8988T (cell line): ENCODE results near the gene TTC28.
"Not testable (repeated sequence)": the region's sequence is repeated elsewhere in the genome, so short reads cannot be mapped to it uniquely, and the experiment has no call there.

Source experiments
- DNase-seq: peaks from one replicate; pipeline ENCODE4 v3.0.0; 2011

The TTC28 gene

DNA sequence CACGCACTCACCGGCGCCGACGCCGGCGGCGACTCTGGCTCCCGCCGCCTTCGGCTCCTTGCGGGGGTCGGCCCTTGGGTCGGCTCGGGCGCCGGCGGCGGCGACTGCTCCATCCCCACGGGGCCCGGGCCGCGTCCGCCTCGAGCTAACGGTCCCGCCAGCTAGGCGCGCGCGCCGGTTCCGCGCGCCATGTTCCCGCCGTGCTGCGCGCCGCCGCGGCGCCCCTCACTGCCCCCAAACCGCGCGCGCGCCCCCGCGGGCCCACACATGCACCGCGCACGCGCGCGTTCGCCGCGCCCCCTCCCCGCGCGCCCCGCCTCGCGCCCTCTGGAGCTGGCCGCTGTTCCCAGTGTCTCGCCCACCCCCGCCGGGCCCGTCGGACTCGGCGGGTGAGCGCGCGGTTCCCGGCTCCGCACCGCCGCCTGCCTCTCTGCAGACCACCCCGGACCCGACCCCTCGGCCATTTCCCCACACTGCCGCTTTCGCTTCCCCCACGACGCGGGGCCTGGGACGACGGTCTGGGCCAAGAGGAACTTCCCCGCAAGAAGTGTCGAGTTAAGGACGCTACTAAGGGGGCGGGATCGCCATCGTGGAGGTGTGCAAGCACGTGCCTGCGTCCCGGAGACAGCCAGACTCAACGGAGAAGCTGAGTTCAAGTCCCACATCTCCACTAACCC, at the start of gene TTC28:
TTC28 (minus strand) TSS at position 230 of the 677 bp plus-strand sequence; CDS start at position 113, 117 bp downstream.
- DNase-seq = peak; percentile 46

DNA sequence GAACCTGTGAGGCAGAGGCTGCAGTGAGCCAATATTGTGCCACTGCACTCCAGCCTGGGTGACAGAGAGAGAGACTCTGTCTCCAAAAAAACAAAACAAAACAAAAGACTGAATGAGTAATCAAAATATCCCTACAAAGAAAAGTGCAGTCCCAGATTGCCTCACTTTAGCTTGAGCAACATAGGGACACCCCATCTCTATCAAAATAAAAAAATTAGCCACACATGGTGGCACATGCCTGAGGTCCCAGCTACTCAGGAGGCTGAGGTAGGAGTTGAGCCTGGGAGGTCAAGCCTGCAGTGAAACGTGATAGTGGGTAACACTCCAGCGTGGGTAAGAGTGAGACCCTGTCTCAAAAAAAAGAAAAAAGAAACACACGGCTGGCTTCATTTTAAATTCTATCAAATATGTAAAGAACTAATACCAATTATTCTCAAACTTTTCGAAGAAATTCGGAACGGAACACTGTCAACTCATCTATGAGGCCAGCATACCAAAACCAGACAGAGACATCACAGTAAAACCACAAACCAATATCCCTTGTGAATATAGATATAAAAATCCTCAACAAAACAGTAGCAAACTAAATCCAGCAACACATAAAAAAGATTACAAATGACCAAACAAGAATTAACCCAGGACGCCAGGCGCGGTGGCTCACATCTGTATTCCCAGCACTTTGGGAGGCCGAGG, 49.1 kb upstream of the TTC28 start:
- DNase-seq = no peak

DNA sequence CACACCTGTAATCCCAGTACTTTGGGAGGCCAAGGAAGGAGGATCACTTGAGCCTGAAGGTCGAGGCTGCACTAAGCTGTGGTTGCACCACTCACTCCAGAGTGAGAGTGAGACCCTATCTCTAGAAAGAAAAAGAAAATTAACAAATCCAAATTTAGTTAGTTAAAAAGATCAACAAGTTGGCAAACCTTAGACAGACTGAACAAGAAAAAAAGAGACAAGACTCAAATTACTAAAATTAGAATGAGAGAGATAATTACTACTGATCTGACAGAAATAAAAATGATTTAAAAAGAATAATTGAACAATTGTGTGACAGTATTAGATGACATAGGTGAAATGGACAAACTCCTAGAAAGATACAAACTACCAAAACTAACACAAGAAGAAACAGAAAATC, 48.4 kb upstream of the TTC28 start:
- no peak for DNase-seq

DNA sequence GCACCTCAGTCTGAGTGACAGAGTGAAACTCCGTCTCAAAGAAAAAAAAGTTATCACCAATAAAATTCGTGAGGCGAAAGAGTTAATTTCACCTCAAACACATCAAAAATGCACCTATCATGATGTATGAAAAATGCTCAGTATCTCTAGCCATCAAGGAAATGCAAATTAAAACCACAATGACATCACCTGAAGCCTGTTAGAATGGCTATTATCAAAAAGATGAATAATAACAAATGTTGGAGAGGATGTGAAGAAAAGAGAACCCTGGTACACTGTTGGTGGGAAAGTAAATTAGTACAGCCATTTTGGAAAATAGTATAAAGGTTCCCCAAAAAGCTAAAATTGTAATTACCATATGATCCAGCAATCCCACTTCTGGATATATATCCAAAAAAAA, 38.4 kb upstream of the TTC28 start:
- DNase-seq = no peak

DNA sequence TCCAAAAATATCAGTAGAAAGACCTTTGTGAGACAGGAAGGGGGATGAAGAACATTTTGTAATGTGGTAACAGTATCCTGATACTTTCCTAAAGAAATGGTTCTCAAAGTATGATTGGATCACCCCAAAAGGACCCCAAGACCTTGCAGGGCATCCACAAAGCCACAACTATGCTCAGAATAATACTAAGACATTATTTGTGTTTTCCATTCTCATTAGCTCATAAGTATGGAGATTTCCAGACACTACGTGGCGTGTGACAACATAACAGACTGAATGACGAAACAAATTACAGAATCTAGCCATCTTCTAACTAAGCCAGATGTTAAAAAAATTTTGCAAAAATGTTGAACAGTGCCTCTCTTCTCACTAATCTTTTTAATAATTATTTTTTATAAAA, 37.0 kb upstream of the TTC28 start:
- no peak for DNase-seq

DNA sequence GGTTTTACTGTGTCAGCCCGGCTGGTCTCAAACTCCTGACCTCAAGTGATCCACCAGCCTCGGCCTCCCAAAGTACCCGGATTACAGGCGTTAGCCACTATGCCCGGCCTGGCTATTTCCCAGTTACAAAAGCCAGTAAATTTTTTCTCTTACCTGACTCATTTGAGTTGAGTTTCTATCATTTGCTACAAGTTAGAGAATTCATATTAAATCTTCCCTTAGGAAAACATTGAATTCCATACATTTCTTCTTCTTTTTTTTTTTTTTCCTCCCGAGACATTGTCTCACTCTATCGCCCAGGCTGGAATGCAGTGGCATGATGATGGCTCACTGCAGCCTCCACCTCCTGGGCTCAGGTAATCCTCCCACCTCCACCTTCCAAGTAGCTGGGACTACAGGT, 36.0 kb upstream of the TTC28 start:
- DNase-seq = no peak

DNA sequence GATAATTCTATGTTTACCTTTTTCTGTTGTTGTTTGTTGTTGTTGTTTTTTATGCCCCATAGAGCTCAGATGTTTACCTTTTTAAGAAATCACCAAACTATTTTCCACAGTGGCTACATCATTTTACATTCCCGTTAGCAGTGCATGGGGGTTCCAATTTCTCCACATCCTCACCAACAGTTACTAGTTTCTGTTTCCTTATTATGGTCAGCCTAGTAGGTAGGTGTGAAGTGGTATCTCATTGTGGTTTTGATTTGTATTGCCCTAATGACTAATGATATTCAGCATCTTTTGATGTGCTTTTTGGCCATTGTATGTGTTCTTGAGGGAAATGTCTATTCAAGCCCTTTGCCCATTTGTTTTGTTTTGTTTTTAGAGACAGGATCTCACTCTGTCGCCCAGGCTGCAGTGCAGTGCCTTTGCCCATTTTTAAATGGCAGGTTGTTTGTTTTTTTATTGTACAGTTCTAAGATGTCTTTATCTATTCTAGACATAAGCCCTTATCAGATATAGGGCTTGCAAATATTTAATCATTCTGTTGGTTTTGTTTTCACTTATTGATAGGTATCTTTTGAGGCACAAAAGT, 34.5 kb upstream of the TTC28 start:
- no peak for DNase-seq

DNA sequence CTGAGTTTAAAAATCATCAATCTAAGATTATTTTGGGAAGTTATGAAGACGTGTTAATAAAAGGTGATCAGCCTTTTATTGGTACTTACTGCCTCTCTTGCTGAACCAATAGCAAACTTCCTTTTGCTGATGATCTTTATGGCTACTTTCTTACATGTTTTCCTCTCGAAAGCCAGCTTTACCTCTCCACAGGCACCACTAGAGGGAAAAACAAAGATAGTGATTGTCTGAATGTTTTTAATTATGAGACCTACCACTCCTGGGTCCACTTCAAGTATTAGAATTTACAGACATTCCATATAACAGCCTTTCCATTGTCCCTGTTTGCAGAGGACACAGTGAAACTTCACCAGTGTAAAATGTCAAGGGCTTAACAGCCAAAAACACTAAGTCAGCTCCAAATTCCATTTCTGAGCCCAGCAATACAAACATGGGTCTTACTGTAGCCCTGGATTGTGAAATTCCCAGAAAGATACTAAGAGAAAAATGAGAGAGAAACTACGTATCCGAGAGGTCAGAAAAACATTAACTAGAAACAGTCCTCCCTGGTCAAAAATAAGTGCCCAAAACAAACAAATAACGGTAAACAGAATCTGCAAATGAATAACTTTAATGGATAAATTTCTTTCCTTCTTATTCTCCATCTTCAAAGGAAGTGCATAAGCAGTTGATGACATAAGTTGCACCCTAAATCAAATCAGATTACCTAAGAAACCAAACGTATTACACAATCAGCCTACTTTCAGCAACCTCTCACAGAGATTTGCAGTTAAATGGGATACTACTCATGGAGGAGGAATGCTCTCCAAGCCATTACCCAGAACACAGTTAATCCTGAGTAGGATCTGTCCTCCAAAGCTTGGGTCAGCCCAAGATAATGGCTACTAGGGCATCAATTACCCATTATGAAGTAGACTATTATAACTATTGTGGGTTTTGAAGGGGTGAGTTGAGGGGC, 32.5 kb upstream of the TTC28 start:
- no peak for DNase-seq

DNA sequence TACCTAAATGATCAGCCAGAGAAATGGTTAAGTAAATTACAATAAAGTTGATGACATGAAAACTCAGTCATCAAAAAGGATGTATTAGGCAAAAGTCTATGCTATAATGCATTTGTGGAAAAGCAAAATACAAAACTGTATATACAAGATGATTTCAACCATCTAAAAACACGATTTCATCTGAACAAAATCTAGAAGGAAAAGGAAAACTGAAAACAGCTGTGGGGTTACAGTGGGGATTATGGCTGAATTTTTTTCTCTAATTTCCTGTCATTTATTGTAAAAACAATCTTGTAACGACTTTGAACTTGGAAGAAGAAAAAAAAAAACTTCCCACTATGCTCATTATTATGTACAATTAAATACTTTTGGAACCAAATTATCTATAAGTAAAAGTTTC, 31.7 kb upstream of the TTC28 start:
- DNase-seq = no peak

DNA sequence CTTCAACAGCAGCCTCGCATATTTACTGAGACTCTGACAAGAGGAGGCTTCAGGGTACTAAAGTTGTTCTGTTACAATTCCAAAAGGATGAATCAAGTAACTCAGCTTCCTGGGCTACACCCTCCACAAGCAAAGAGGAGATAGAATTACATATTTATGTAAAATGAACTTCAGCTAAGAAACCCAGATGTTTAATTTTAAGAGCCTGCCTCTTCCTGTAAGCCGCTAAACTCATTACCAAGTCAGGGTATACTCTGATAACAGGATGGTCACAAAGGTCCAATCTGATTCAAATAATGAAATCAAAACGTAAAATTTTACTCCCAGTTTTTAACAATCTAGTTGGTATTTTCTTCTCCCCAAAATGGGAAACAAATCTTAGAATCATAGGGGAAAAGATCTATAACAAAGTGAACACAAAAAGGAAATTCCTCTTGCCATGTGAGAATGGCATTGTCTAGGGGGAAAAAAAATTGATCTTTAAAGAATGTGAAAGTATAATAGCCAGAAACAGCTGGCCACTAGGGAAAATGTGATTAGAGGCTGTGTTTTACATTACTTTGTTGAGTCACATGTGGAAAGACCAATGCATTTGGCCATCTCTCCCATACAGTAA, 31.0 kb upstream of the TTC28 start:
- no peak for DNase-seq

DNA sequence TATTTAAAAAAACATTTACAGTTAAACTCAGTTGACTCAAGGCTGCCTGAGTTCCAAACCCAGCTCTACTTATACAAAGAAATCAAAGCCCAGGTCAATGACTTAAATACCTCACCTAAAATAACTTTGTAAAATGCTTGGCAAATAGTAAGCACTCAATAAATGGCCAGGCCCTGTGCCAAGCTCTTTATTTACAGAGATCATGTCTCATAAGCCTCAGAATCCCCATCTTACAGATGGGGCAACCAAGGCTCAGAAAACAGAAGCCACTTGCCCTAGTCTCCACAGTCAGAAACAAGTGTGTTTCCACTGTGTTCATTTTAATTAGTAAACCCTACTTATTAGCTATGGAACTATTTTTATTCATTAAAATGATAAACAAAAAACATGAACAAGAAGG, 30.5 kb upstream of the TTC28 start:
- DNase-seq = no peak

DNA sequence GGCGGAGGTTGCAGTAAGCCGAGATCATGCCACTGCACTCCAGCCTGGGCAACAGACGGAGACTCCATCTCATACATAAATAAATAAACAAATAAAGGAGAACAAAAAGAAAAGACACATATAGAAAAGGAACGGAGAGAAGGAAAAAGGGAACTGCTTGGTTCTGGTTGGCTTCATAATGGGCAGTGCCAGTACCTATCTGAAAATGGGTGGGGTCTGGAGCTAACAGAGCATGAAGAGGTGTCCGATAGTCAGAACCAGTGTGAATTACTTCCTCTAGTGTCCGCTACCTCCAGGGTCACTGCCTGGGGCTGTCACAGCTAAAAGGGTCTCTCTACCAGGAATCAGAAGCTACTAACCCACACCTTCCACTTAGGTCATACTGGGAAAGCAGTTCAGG, 27.2 kb upstream of the TTC28 start:
- DNase-seq = no peak

DNA sequence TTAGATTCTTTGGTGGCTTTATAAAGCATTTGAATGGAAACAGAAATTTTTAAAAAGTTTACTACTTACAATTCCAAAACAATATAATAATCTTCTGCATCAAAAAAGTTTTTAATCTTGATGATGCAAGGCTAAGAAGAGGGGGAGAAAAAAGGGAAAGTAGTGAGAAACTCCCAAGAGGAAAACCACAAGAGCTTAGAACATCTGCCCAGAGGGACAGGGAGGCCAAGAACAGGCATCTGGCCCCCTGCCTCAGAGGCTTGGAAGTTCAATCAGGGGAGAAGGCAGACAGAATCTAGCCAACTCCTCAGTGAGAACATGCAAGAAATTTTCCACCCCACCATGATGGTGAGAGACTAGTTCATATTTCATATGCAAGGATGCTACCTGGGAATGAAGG, 23.8 kb upstream of the TTC28 start:
- DNase-seq = no peak

DNA sequence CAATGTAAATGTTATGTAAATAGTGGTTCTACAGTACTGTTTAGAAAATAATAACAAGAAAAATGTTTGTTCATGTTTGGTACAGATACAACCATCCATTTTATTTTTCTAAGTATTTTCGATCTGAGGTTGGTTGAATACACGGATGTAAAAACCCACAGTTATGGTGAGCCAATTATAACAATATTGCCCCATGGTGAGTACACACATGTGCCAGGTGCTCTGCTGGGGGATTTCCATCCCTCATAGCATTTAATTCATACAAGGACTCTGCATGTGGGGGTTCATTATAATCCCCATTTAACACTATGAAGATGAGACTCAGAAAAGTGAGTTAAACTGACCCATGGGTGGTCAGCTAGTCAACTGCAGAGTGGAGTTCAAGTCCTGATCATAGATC, 23.3 kb upstream of the TTC28 start:
- no peak for DNase-seq

DNA sequence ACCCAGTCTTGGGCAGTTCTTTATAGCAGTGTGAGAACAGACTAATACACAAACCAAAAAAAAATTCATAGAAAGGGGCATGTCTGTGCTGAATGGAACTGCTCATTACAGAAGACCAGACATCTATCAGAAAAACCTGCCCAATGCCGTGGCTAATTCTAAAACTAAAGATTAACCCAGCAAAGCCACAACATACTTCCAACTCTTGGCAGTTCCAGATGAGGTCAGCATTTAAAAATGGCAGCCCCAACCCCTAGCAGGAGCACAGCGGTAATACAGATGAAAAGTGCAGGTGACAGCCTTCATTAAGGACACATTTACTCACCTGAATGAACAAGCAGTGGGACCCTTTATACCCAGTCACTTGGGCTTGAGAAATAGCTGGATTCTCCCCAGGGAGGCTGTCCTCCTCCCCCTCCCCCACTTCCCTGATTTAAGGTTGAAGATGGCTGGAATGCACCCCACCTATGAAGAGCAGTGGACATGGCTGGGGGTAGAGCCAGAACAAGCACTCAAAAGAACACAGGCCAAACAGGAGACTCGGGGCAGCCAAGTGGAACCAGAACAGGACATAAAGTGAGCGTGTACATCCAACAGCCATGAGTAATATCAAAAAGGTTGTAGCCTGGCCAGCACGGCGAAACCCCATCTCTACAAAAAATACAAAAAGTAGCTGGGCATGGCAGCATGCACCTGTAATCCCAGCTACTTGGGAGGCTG, 13.6 kb upstream of the TTC28 start:
- DNase-seq = not testable (repeated sequence)

DNA sequence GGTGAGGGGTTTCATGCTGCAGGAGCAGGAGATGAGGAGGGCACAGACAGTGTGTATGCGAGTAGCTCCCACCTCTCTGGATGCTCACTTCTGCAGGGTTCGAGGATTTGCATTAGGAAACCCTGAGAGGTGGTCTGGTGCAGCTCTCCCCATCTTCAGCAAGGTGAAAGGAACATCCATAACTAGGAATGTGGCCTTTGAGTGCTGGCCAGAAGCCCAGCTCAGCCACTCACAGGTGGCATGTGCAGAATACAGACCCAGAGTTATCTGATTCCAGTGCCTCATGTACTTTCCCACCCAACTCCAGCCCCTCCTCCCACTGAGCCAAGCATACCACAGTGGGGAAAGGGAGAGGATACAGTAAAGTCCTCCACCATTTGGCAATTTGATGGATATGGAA, 10.2 kb upstream of the TTC28 start:
- DNase-seq = not testable (repeated sequence)

DNA sequence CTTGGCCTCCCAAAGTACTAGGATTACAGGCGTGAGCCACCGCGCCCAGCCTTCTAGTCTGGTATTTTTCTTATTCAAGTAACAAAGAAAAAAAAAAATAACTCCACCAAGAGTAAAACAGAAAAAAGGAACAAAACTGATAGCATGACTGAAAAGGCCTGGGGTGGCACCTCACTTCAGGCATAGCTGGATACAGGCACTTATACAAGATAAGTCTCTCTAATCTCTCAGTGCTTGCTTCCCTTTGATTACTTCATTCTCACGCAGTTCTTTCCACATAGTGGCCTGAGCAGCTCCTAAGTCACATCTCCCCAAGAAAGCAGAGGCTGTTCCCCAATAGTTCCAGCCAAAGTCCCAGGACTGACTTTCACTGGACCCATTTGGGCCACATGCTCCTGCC, 3.3 kb upstream of the TTC28 start:
- DNase-seq = not testable (repeated sequence)

DNA sequence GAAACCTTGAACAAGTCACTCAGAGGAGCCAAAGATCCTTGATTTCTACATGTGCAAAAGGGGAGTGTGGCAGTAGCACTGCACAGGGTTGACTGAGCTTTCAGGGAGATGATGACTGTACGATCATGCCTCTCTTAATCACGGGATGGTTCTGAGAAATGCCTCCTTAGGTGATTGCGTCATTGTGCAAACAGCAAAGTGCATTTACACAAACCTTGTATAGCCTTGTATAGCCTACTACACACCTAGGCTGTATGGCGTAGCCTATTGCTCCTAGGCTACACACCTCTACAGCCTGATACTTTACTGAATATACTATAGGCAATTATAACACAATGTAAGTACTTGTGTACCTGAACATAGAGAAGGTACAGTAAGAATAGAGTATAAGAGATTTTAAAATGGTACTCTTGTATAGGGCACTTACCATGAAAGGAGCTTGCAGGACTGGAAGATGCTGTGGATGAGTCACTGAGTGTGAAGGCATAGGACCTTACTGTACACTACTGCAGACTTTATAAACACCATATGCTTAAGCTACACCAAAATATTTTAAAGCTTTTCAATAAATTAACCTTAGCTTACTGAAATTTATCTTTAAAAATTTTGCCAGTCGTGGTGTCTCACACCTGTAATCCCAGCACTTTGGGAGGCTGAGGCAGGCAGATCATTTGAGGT, 1.3 kb upstream of the TTC28 start:
- not testable (repeated sequence) for DNase-seq

DNA sequence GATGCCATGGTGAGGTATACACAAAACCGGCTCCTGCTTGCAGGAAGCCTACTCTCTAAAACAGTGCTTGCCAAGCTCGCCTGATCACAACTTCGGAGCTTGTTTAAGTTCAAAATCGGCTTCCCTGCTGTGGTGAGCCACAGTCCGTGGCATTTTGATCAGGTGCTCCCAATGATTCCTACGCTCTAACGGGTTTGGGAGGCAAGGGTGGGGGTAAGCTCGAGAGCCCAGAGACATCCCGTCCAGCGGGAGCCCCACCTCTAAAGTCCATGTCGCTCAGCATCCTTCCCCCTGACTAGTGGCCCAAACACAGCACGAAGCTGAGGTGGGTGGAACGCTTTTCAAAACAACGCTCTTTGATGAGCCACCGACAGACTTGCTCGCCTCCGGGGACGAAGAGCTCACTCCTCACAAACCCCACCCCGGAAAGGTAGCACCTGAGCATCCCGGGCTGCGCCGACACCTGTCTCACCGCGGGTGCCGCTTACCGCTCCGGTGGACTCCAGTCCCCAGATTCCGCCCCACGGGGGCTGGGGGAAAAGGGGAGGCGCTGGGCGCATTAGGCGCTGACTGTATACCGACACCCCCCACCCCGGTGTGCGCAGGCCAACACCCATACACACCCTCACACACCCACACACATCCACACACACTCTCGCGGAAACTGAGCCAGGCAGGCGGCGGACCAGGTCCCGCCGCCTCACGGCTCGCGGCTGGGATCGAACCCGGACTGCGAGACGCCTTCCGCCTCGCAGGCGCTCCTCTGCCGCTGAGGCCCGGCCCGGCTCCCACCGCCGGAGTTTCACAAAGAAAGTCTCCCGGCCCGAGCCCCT, 646 bp downstream of the TTC28 start:
- not testable (repeated sequence) for DNase-seq

DNA sequence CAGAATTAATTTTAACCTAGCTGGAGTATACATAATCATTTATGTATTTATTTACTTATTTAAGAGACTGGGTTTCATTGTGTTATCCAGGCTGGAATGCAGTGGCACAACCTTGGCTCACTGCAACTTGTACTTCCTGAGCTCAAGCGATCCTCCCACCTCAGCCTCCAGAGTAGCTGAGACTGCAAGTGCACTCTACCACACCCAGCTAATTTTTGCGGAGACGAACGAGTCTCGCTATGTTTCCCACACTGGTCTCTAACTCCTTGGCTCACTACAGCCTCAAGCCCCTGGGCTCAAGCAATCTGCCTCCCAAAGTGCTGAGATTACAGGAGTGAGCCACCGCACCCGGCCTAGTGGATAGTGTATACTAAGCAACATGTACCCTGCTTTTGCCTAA, 1.5 kb downstream of the TTC28 start:
- not testable (repeated sequence) for DNase-seq
